SU-DHL-6 (cell line): Measurements from ENCODE around the gene ATL3.
"Not testable (repeated sequence)": the region's sequence is repeated elsewhere in the genome, so short reads cannot be mapped to it uniquely, and the experiment has no call there.

ENCODE experiments used
- H2AFZ ChIP-seq: fragments of 200-600 bp; sonication (generic); 2 replicates; pipeline ENCODE4 v1.6.1; 2014; ENCODE audit warnings: low read depth, mild to moderate bottlenecking, moderate library complexity, mixed read lengths, antibody characterized with exemption, low read length; ENCODE audit not compliant: severe bottlenecking
- H3F3A ChIP-seq: fragments of 200-600 bp; shearing (Covaris generic); 2 replicates; pipeline ENCODE4 v1.6.0; 2016; ENCODE audit warnings: antibody characterized with exemption, mild to moderate bottlenecking; ENCODE audit not compliant: insufficient read depth
- H3K27ac ChIP-seq: fragments of 200-600 bp; sonication (generic); 2 replicates; pipeline ENCODE4 v1.5.1; 2016; ENCODE audit warnings: low read depth, mild to moderate bottlenecking, low read length, moderate library complexity, mixed read lengths
- H3K27me3 ChIP-seq: fragments of 200-600 bp; sonication (generic), shearing (Covaris generic); 2 replicates; pipeline ENCODE4 v1.6.0; 2014; ENCODE audit warnings: mild to moderate bottlenecking, low read length
- H3K36me3 ChIP-seq: fragments of 200-600 bp; sonication (generic); 2 replicates; pipeline ENCODE4 v1.6.1; 2014; ENCODE audit warnings: mild to moderate bottlenecking, low read length, mixed read lengths
- H3K4me2 ChIP-seq: fragments of 300-600, 200-600 bp; shearing (Covaris generic), sonication (generic); 2 replicates; pipeline ENCODE4 v1.6.0; 2014; ENCODE audit warnings: low read length, low read depth, mild to moderate bottlenecking; ENCODE audit not compliant: poor library complexity, severe bottlenecking
- H3K4me3 ChIP-seq: fragments of 200-600 bp; sonication (generic); 2 replicates; pipeline ENCODE4 v1.5.1; 2014; ENCODE audit warnings: antibody characterized with exemption, low read length, mild to moderate bottlenecking, mixed read lengths; ENCODE audit not compliant: insufficient read depth, poor library complexity, severe bottlenecking
- H3K79me2 ChIP-seq: fragments of 200-600 bp; sonication (generic); 2 replicates; pipeline ENCODE4 v1.6.1; 2014; ENCODE audit warnings: mild to moderate bottlenecking, low read length, moderate library complexity; ENCODE audit not compliant: insufficient read depth
- H3K9ac ChIP-seq: fragments of 200-600 bp; sonication (generic); 2 replicates; pipeline ENCODE4 v1.7.0; 2014; ENCODE audit warnings: mild to moderate bottlenecking, low read length
- H3K9me2 ChIP-seq: fragments of 200-600 bp; sonication (generic); replicated peaks from 2 replicates; pipeline ENCODE4 v1.6.1; 2014; ENCODE audit warnings: low read length; ENCODE audit not compliant: insufficient read depth
- H3K9me3 ChIP-seq: fragments of 200-600 bp; sonication (generic); 2 replicates; pipeline ENCODE4 v1.6.1; 2014; ENCODE audit warnings: low read length, mixed read lengths; ENCODE audit not compliant: insufficient read depth
- H4K20me1 ChIP-seq: fragments of 200-600 bp; sonication (generic); 2 replicates; pipeline ENCODE4 v1.6.1; 2014; ENCODE audit warnings: low read depth, mild to moderate bottlenecking, antibody characterized with exemption, low read length, moderate library complexity, mixed read lengths
- CTCF ChIP-seq: fragments of 200-600 bp; sonication (generic); IDR thresholded peaks from one replicate; pipeline ENCODE4 v1.5.1; 2017; ENCODE audit warnings: antibody characterized with exemption, mild to moderate bottlenecking, low read length, moderate library complexity; ENCODE audit not compliant: insufficient read depth, poor library complexity, severe bottlenecking
- EZH2phosphoT487 ChIP-seq: fragments of 200-600 bp; sonication (generic), shearing (Covaris generic); conservative IDR thresholded peaks from 2 replicates; pipeline ENCODE4 v1.6.1; 2018; ENCODE audit warnings: mild to moderate bottlenecking, antibody characterized with exemption, low read length, moderate library complexity, mixed read lengths

The ATL3 gene

GRCh38 chr11:63603180-63603518 lies 68.0 kb downstream of the ATL3 start:
- Histone ChIP-seq H3K27me3 (no peaks in the 10 kb centered on the region), H3K79me2 (no peaks in the 10 kb centered on the region), H3K9me2 (no peaks in the 10 kb centered on the region), H3K9me3 (no peaks in the 10 kb centered on the region), H3K36me3 (no peaks in the 10 kb centered on the region), H3K27ac (no peak overlapping the region), H4K20me1 (no peaks in the 10 kb centered on the region), H3K9ac (no peak overlapping the region), H2AFZ (no peak overlapping the region), H3F3A (no peaks in the 10 kb centered on the region), H3K4me3 (no peak overlapping the region), H3K4me2 (no peak overlapping the region)
- TF ChIP-seq EZH2phosphoT487: no peak

GRCh38 chr11:63602290-63603179 lies 68.6 kb downstream of the ATL3 start:
- H2AFZ ChIP-seq, H3K36me3 ChIP-seq, H3K9me3 ChIP-seq, H3K27me3 ChIP-seq, H3K9me2 ChIP-seq, H3K9ac ChIP-seq, H3K4me3 ChIP-seq, H3K27ac ChIP-seq, H3F3A ChIP-seq, H3K4me2 ChIP-seq, H3K79me2 ChIP-seq, H4K20me1 ChIP-seq: not testable (repeated sequence)

GRCh38 chr11:63599211-63600122 lies 71.7 kb downstream of the ATL3 start:
- no peak overlapping the region for H2AFZ ChIP-seq
- no peaks in the 10 kb centered on the region for H3K79me2 ChIP-seq
- no peaks in the 10 kb centered on the region for H3K9me3 ChIP-seq
- no peak overlapping the region for H3K4me3 ChIP-seq
- TF ChIP-seq EZH2phosphoT487 (no peak), CTCF (no peak)
- no peak overlapping the region for H3K9ac ChIP-seq
- H3K36me3 ChIP-seq: no peaks in the 10 kb centered on the region
- no peaks in the 10 kb centered on the region for H3K27me3 ChIP-seq
- no peak overlapping the region for H3K4me2 ChIP-seq
- H3K27ac ChIP-seq: no peak overlapping the region
- no peaks in the 10 kb centered on the region for H4K20me1 ChIP-seq
- no peaks in the 10 kb centered on the region for H3K9me2 ChIP-seq
- H3F3A ChIP-seq: no peaks in the 10 kb centered on the region

GRCh38 chr11:63598556-63598955 lies 72.6 kb downstream of the ATL3 start:
- H3K79me2 ChIP-seq: no peaks in the 10 kb centered on the region
- no peak overlapping the region for H3K27ac ChIP-seq
- no peaks in the 10 kb centered on the region for H3K27me3 ChIP-seq
- H3K4me2 ChIP-seq: no peak overlapping the region
- no peaks in the 10 kb centered on the region for H3F3A ChIP-seq
- H3K36me3 ChIP-seq: no peaks in the 10 kb centered on the region
- H3K9me2 ChIP-seq: no peaks in the 10 kb centered on the region
- no peak overlapping the region for H3K4me3 ChIP-seq
- H3K9me3 ChIP-seq: no peaks in the 10 kb centered on the region
- no peak for TF ChIP-seq EZH2phosphoT487
- TF ChIP-seq CTCF: no peak
- H4K20me1 ChIP-seq: no peaks in the 10 kb centered on the region
- H3K9ac ChIP-seq: no peak overlapping the region
- H2AFZ ChIP-seq: no peak overlapping the region
